GM19467 (cell line): ENCODE measurements around the gene PRSS38.
"Not testable (repeated sequence)": the region's sequence is repeated elsewhere in the genome, so short reads cannot be mapped to it uniquely, and the experiment has no call there.

Experiments
- ATAC-seq: cut with Tn5 transposase; IDR thresholded peaks from one replicate; pipeline ENCODE4 v1.9.1; 2021; ENCODE audit warnings: mild to moderate bottlenecking, moderate library complexity; ENCODE audit not compliant: unreplicated experiment

Gene PRSS38

GRCh38 chr1:227838181-227838580, 22.7 kb downstream of the PRSS38 start:
- no peak for ATAC-seq

GRCh38 chr1:227841096-227841495, 25.6 kb downstream of the PRSS38 start:
- ATAC-seq, result no peak

- ATAC-seq, result no peak
These were observed 29.1 kb downstream of the PRSS38 start for GRCh38 chr1:227844320-227845146.

GRCh38 chr1:227845147-227845458, 29.6 kb downstream of the PRSS38 start:
- no peak for ATAC-seq

- ATAC-seq, result no peak
These were observed 30.0 kb downstream of the PRSS38 start for GRCh38 chr1:227845519-227845918.

GRCh38 chr1:227846265-227846858, 30.9 kb downstream of the PRSS38 start:
- ATAC-seq, result no peak

- ATAC-seq, result not testable (repeated sequence)
These were observed 31.6 kb downstream of the PRSS38 start for GRCh38 chr1:227847046-227847445.

- ATAC-seq, result no peak
These were observed 33.0 kb downstream of the PRSS38 start for GRCh38 chr1:227848430-227848932.

GRCh38 chr1:227849251-227849650, 33.8 kb downstream of the PRSS38 start:
- ATAC-seq, result no peak

GRCh38 chr1:227854189-227854588, 38.7 kb downstream of the PRSS38 start:
- no peak for ATAC-seq

- no peak for ATAC-seq
These were observed 40.2 kb downstream of the PRSS38 start for GRCh38 chr1:227855687-227856086.

GRCh38 chr1:227856147-227856858, 40.8 kb downstream of the PRSS38 start:
- ATAC-seq, result no peak

- no peak for ATAC-seq
These were observed 49.4 kb downstream of the PRSS38 start for GRCh38 chr1:227864882-227865281.

GRCh38 chr1:227869279-227869842, 53.9 kb downstream of the PRSS38 start:
- ATAC-seq, result no peak

- ATAC-seq, result no peak
These were observed 54.4 kb downstream of the PRSS38 start for GRCh38 chr1:227869851-227870305.

GRCh38 chr1:227870366-227870765, 54.9 kb downstream of the PRSS38 start:
- ATAC-seq, result no peak

GRCh38 chr1:227871892-227872291, 56.4 kb downstream of the PRSS38 start:
- not testable (repeated sequence) for ATAC-seq

- ATAC-seq, result not testable (repeated sequence)
These were observed 62.3 kb downstream of the PRSS38 start for GRCh38 chr1:227877810-227878209.

- ATAC-seq, result no peak
These were observed 65.0 kb downstream of the PRSS38 start for GRCh38 chr1:227880342-227880924.

GRCh38 chr1:227883073-227883520, 67.6 kb downstream of the PRSS38 start:
- ATAC-seq, result no peak
